ENCODE results near the gene NSUN4. TPM values are rescaled to one million over a fixed set of nuclear protein-coding genes. Genes with fewer than 3 reads are reported as not detected.

The NSUN4 gene
- total and polyA plus RNA-seq, 7 experiments from 2014 or later, result 10.2 to 30.7 (median 28.7) TPM

- Mint-ChIP-seq H3K4me3 (no peak overlapping the region), H3K27ac (no peak overlapping the region), H3K36me3 (peaks cover 0 to 6% (median 0%) of the 10 kb centered on the region in 5 donors), H3K27me3 (peaks cover 0 to 8% (median 0%) of the 10 kb centered on the region in 5 donors), H3K9me3 (no peaks in the 10 kb centered on the region), H3K4me1 (peaks cover 0 to 13% (median 10%) of the 10 kb centered on the region in 7 donors)
- no peak overlapping the region for H3K27ac ChIP-seq (ENCODE audit: low read depth, low read length)
- H3K4me1 ChIP-seq (ENCODE audit: control insufficient read depth in 2 of 2, insufficient read depth in 2 of 2, low read length in 2 of 2), result no peaks in the 10 kb centered on the region
- DNase-seq, result no peak
- H3K27me3 ChIP-seq (ENCODE audit: control insufficient read depth in 2 of 2, insufficient read depth in 2 of 2, low read length in 2 of 2), result no peaks in the 10 kb centered on the region
- no peaks in the 10 kb centered on the region for H3K36me3 ChIP-seq (ENCODE audit: control insufficient read depth in 2 of 3, insufficient read depth in 3 of 3, low read length in 3 of 3)
- ATAC-seq, result no peak
- intact Hi-C loops (cut with micrococcal nuclease), result no loop called here
- H3K9me3 ChIP-seq (ENCODE audit: control insufficient read depth in 2 of 3, low read length in 3 of 3), result no peaks in the 10 kb centered on the region
- H3K4me3 ChIP-seq (ENCODE audit: low read length), result no peak overlapping the region
- CTCF ChIA-PET, result interaction anchor here (0.5 kb wide), 1 partner anchor 26 kb away, joined by 3 read pairs; no protein-coding TSS in a partner anchor
- POLR2A ChIA-PET, result no interaction called here
Measured at GRCh38 chr1:46401154-46401913, 60.7 kb downstream of the NSUN4 start.

GRCh38 chr1:46401964-46402626, 61.5 kb downstream of the NSUN4 start:
- Mint-ChIP-seq H3K27me3 (peaks cover 0 to 7% (median 0%) of the 10 kb centered on the region in 5 donors), H3K4me3 (no peak overlapping the region), H3K4me1 (peaks cover 0 to 13% (median 10%) of the 10 kb centered on the region in 7 donors), H3K27ac (no peak overlapping the region), H3K36me3 (peaks cover 0 to 7% (median 0%) of the 10 kb centered on the region in 5 donors), H3K9me3 (no peaks in the 10 kb centered on the region)
- CTCF ChIA-PET, result no interaction called here
- peak; percentile 65 for ATAC-seq
- no peaks in the 10 kb centered on the region for H3K36me3 ChIP-seq (ENCODE audit: control insufficient read depth in 2 of 3, insufficient read depth in 3 of 3, low read length in 3 of 3)
- no peak overlapping the region for H3K4me3 ChIP-seq (ENCODE audit: low read length)
- H3K9me3 ChIP-seq (ENCODE audit: control insufficient read depth in 2 of 3, low read length in 3 of 3), result no peaks in the 10 kb centered on the region
- POLR2A ChIA-PET, result no interaction called here
- DNase-seq, result no peak
- no peaks in the 10 kb centered on the region for H3K4me1 ChIP-seq (ENCODE audit: control insufficient read depth in 2 of 2, insufficient read depth in 2 of 2, low read length in 2 of 2)
- intact Hi-C loops (cut with micrococcal nuclease), result no loop called here
- H3K27me3 ChIP-seq (ENCODE audit: control insufficient read depth in 2 of 2, insufficient read depth in 2 of 2, low read length in 2 of 2), result no peaks in the 10 kb centered on the region
- no peak overlapping the region for H3K27ac ChIP-seq (ENCODE audit: low read depth, low read length)

DNA sequence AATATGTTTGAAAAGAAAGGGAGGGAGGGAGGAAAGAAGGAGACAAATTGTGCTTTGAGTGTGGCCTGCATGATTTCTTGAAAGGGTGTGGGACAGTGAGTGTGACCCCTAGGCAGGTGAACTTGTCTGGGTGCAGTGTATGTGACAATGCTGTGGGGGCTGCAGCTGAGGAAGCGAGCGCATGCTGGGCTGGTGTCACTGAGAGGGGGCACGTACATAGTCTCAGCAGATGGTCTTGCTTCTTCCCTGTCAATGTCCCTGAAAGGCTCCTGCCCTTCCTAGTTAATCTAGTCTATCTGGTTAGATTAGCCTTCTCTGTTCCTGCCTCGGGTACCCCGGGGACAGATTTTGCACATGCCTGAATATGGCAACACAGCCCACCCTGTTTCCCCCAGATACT, 63.3 kb downstream of the NSUN4 start:
- Mint-ChIP-seq H3K4me1 (peaks cover 0 to 13% (median 11%) of the 10 kb centered on the region in 7 donors), H3K27ac (no peak overlapping the region), H3K27me3 (peaks cover 0 to 5% (median 0%) of the 10 kb centered on the region in 5 donors), H3K9me3 (no peaks in the 10 kb centered on the region), H3K36me3 (peaks cover 0 to 17% (median 0%) of the 10 kb centered on the region in 5 donors), H3K4me3 (no peak overlapping the region)
- H3K27me3 ChIP-seq (ENCODE audit: control insufficient read depth in 2 of 2, insufficient read depth in 2 of 2, low read length in 2 of 2), result no peaks in the 10 kb centered on the region
- intact Hi-C loops (cut with micrococcal nuclease), result no loop called here
- CTCF ChIA-PET, result interaction anchor here (0.6 kb wide), 1 partner anchor 12 kb away, joined by 4 read pairs; no protein-coding TSS in a partner anchor
- POLR2A ChIA-PET, result no interaction called here
- no peaks in the 10 kb centered on the region for H3K36me3 ChIP-seq (ENCODE audit: control insufficient read depth in 2 of 3, insufficient read depth in 3 of 3, low read length in 3 of 3)
- ATAC-seq (no peak), DNase-seq (no peak)
- H3K4me3 ChIP-seq (ENCODE audit: low read length), result no peak overlapping the region
- H3K4me1 ChIP-seq (ENCODE audit: control insufficient read depth in 2 of 2, insufficient read depth in 2 of 2, low read length in 2 of 2), result no peaks in the 10 kb centered on the region
- H3K9me3 ChIP-seq (ENCODE audit: control insufficient read depth in 2 of 3, low read length in 3 of 3), result no peaks in the 10 kb centered on the region
- H3K27ac ChIP-seq (ENCODE audit: low read depth, low read length), result no peak overlapping the region

DNA sequence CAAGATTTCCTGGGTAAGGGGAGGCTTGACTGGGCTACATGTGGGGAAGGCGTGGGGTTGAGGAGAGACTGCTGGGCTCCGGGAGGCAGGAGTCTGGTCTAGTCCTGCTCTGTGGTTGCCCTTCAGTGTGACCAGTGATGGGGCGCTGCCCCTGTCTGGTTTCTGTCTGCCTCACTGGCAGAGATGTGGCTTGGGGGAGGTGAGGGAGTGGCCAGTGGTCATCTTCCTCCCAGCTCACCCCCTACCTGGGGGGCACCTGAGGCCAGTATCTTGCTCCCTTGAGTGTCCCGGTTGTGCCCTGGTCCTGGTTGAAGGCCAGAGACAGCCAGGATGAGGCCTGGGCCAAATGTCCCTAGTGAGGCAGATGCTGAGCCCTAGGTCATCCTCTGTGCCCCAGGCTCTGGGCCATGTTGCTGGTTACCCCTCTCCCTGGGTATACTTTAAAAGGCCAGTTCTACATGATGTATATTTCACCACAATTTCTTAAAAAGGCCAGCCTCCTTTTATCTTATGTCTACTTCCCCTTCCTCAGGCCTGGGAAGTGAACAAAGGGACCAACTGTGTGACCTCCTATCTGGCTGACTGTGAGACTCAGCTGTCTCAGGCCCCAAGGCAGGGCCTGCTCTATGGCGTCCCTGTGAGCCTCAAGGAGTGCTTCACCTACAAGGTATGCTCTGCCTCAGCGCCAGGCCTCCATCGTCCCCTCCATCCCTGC, 64.0 kb downstream of the NSUN4 start:
- DNase-seq (no peak), ATAC-seq (peak; percentile 39)
- H3K9me3 ChIP-seq (ENCODE audit: control insufficient read depth in 2 of 3, low read length in 3 of 3), result no peaks in the 10 kb centered on the region
- Mint-ChIP-seq H3K27ac (no peak overlapping the region), H3K4me3 (no peak overlapping the region), H3K9me3 (no peaks in the 10 kb centered on the region), H3K4me1 (peaks cover 0 to 12% (median 8%) of the 10 kb centered on the region in 7 donors), H3K27me3 (peaks cover 0 to 2% (median 0%) of the 10 kb centered on the region in 5 donors), H3K36me3 (peaks cover 0 to 17% (median 0%) of the 10 kb centered on the region in 5 donors)
- no peak overlapping the region for H3K27ac ChIP-seq (ENCODE audit: low read depth, low read length)
- ChIA-PET CTCF (no interaction called here), POLR2A (no interaction called here)
- H3K27me3 ChIP-seq (ENCODE audit: control insufficient read depth in 2 of 2, insufficient read depth in 2 of 2, low read length in 2 of 2), result no peaks in the 10 kb centered on the region
- intact Hi-C loops (cut with micrococcal nuclease), result no loop called here
- H3K36me3 ChIP-seq (ENCODE audit: control insufficient read depth in 2 of 3, insufficient read depth in 3 of 3, low read length in 3 of 3), result no peaks in the 10 kb centered on the region
- H3K4me1 ChIP-seq (ENCODE audit: control insufficient read depth in 2 of 2, insufficient read depth in 2 of 2, low read length in 2 of 2), result no peaks in the 10 kb centered on the region
- no peak overlapping the region for H3K4me3 ChIP-seq (ENCODE audit: low read length)

DNA sequence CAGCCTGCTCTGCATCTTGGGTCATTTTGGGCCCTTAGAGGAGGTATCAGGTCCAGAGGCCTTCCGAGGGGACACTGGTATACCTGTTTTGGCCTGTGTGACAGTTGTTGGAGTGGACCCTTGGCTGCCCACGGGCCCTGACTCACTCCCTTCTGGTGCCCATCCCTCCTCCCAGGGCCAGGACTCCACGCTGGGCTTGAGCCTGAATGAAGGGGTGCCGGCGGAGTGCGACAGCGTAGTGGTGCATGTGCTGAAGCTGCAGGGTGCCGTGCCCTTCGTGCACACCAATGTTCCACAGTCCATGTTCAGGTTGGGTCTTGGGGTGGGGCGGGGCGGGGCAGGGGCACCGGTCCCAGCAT, 64.6 kb downstream of the NSUN4 start:
- Histone ChIP-seq H3K4me3 (ENCODE audit: low read length) (no peak overlapping the region), H3K27me3 (ENCODE audit: control insufficient read depth in 2 of 2, insufficient read depth in 2 of 2, low read length in 2 of 2) (no peaks in the 10 kb centered on the region), H3K9me3 (ENCODE audit: control insufficient read depth in 2 of 3, low read length in 3 of 3) (no peaks in the 10 kb centered on the region), H3K27ac (ENCODE audit: low read depth, low read length) (no peak overlapping the region), H3K4me1 (ENCODE audit: control insufficient read depth in 2 of 2, insufficient read depth in 2 of 2, low read length in 2 of 2) (no peaks in the 10 kb centered on the region), H3K36me3 (ENCODE audit: control insufficient read depth in 2 of 3, insufficient read depth in 3 of 3, low read length in 3 of 3) (no peaks in the 10 kb centered on the region)
- Mint-ChIP-seq H3K27ac (no peak overlapping the region), H3K36me3 (peaks cover 0 to 17% (median 0%) of the 10 kb centered on the region in 5 donors), H3K9me3 (no peaks in the 10 kb centered on the region), H3K4me1 (peaks cover 0 to 10% (median 4%) of the 10 kb centered on the region in 7 donors), H3K27me3 (peaks cover 0 to 2% (median 0%) of the 10 kb centered on the region in 5 donors), H3K4me3 (no peak overlapping the region)
- intact Hi-C loops (cut with micrococcal nuclease), result no loop called here
- DNase-seq, result no peak
- CTCF ChIA-PET, result no interaction called here
- POLR2A ChIA-PET, result no interaction called here
- no peak for ATAC-seq

DNA sequence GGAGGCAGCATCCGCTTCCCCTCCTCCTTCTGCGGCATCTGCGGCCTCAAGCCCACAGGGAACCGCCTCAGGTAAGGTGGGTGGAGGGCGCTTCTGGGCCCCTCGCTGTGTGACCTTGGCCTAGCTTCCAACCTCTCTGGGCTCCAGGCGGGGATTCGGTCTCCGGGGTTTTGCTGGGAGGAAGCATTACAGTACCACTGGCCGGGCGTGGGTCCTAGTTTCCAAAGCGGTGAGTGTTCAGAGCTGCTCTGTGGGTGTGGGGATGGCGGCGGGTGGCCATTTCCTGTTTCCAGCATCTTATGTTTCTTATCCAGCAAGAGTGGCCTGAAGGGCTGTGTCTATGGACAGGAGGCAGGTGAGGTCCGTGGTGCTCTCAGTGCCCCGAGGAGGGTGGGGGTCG, 65.1 kb downstream of the NSUN4 start:
- Mint-ChIP-seq H3K36me3 (peaks cover 0 to 17% (median 0%) of the 10 kb centered on the region in 5 donors), H3K9me3 (no peaks in the 10 kb centered on the region), H3K4me3 (no peak overlapping the region), H3K27ac (no peak overlapping the region), H3K27me3 (no peaks in the 10 kb centered on the region), H3K4me1 (peaks cover 0 to 7% (median 4%) of the 10 kb centered on the region in 7 donors)
- intact Hi-C loops (cut with micrococcal nuclease), result loop anchor here (1.0 kb wide), 2 partner anchors 123 to 320 kb away; no protein-coding TSS in a partner anchor
- no peak for ATAC-seq
- H3K36me3 ChIP-seq (ENCODE audit: control insufficient read depth in 2 of 3, insufficient read depth in 3 of 3, low read length in 3 of 3), result no peaks in the 10 kb centered on the region
- H3K4me3 ChIP-seq (ENCODE audit: low read length), result no peak overlapping the region
- no peaks in the 10 kb centered on the region for H3K4me1 ChIP-seq (ENCODE audit: control insufficient read depth in 2 of 2, insufficient read depth in 2 of 2, low read length in 2 of 2)
- DNase-seq, result no peak
- ChIA-PET POLR2A (no interaction called here), CTCF (no interaction called here)
- H3K27me3 ChIP-seq (ENCODE audit: control insufficient read depth in 2 of 2, insufficient read depth in 2 of 2, low read length in 2 of 2), result no peaks in the 10 kb centered on the region
- H3K27ac ChIP-seq (ENCODE audit: low read depth, low read length), result no peak overlapping the region
- H3K9me3 ChIP-seq (ENCODE audit: control insufficient read depth in 2 of 3, low read length in 3 of 3), result no peaks in the 10 kb centered on the region

Measured in naive thymus-derived CD4-positive, alpha-beta T cell (primary cell).